OCI-LY3 (cell line): ENCODE results near the gene IL1RL2.

Experiments
- H2AFZ ChIP-seq: fragments of 200-600, 300-600 bp; shearing (Covaris generic); 2 replicates; pipeline ENCODE4 v1.6.0; 2014; ENCODE audit warnings: antibody characterized with exemption, low read depth, low read length
- H3K27ac ChIP-seq: fragments of 200-600, 300-600 bp; sonication (generic); 2 replicates; pipeline ENCODE4 v1.5.1; 2014; ENCODE audit warnings: mild to moderate bottlenecking, low read length, moderate library complexity, mixed read lengths
- H3K27me3 ChIP-seq: fragments of 200-600, 300-600 bp; sonication (generic); 2 replicates; pipeline ENCODE4 v1.6.1; 2014; ENCODE audit warnings: low read depth, low read length, mixed read lengths
- H3K36me3 ChIP-seq: fragments of 200-600, 300-600 bp; sonication (generic); replicated peaks from 2 replicates; pipeline ENCODE3; 2014; ENCODE audit warnings: low read depth, low read length, mixed read lengths
- H3K4me1 ChIP-seq: fragments of 300-600, 200-600 bp; sonication (generic); 2 replicates; pipeline ENCODE4 v1.6.1; 2014; ENCODE audit warnings: low read length, mixed read lengths
- H3K4me2 ChIP-seq: fragments of 200-600, 300-600 bp; sonication (generic); 2 replicates; pipeline ENCODE4 v1.6.1; 2014; ENCODE audit warnings: low read length, mixed read lengths
- H3K4me3 ChIP-seq: fragments of 300-600, 200-600 bp; sonication (generic); 2 replicates; pipeline ENCODE4 v1.5.1; 2014; ENCODE audit warnings: antibody characterized with exemption, mild to moderate bottlenecking, low read length, moderate library complexity
- H3K79me2 ChIP-seq: fragments of 300-600, 200-600 bp; shearing (Covaris generic); 2 replicates; pipeline ENCODE4 v1.6.1; 2014; ENCODE audit warnings: mild to moderate bottlenecking, low read length, mixed read lengths
- H3K9ac ChIP-seq: fragments of 300-600, 200-600 bp; shearing (Covaris generic); 2 replicates; pipeline ENCODE4 v1.6.0; 2014; ENCODE audit warnings: mild to moderate bottlenecking, low read length, moderate library complexity
- H3K9me3 ChIP-seq: fragments of 200-600, 300-600 bp; shearing (Covaris generic); 2 replicates; pipeline ENCODE4 v1.6.1; 2014; ENCODE audit warnings: low read length, mixed read lengths; ENCODE audit not compliant: insufficient read depth
- H4K20me1 ChIP-seq: fragments of 200-600, 300-600 bp; sonication (generic); 2 replicates; pipeline ENCODE4 v1.6.1; 2016; ENCODE audit warnings: low read length, mixed read lengths; ENCODE audit not compliant: insufficient read depth
- CTCF ChIP-seq: fragments of 200-600, 300-600 bp; sonication (generic); IDR thresholded peaks from 2 replicates; pipeline ENCODE4 v1.5.1; 2014; ENCODE audit warnings: antibody characterized with exemption, low read length, low read depth
- EZH2phosphoT487 ChIP-seq: fragments of 200-600 bp; shearing (Covaris generic); IDR thresholded peaks from 2 replicates; pipeline ENCODE4 v1.6.1; 2018; ENCODE audit warnings: antibody characterized with exemption, mixed run types, low read depth

The IL1RL2 gene

GRCh38 chr2:102190430-102191107, 3.7 kb downstream of the IL1RL2 start:
- H3K4me2 ChIP-seq = no peak overlapping the region
- no peaks in the 10 kb centered on the region for H3K9me3 ChIP-seq
- no peak overlapping the region for H2AFZ ChIP-seq
- no peaks in the 10 kb centered on the region for H3K79me2 ChIP-seq
- no peaks in the 10 kb centered on the region for H3K36me3 ChIP-seq
- H3K27me3 ChIP-seq = peaks cover 5% of the 10 kb centered on the region; the same call in 1 of the 2 replicates
- H3K9ac ChIP-seq = no peak overlapping the region
- H4K20me1 ChIP-seq = no peaks in the 10 kb centered on the region
- H3K4me3 ChIP-seq = no peak overlapping the region
- TF ChIP-seq EZH2phosphoT487 (no peak), CTCF (no peak)
- H3K4me1 ChIP-seq = no peaks in the 10 kb centered on the region
- no peak overlapping the region for H3K27ac ChIP-seq

GRCh38 chr2:102191501-102191900, 4.7 kb downstream of the IL1RL2 start:
- no peak overlapping the region for H3K4me3 ChIP-seq
- no peaks in the 10 kb centered on the region for H3K36me3 ChIP-seq
- H3K27ac ChIP-seq = no peak overlapping the region
- H3K9me3 ChIP-seq = no peaks in the 10 kb centered on the region
- peaks cover 5% of the 10 kb centered on the region; the same call in 1 of the 2 replicates for H3K27me3 ChIP-seq
- H3K9ac ChIP-seq = no peak overlapping the region
- no peaks in the 10 kb centered on the region for H3K79me2 ChIP-seq
- no peak for TF ChIP-seq EZH2phosphoT487
- TF ChIP-seq CTCF = no peak
- H3K4me1 ChIP-seq = no peaks in the 10 kb centered on the region
- no peak overlapping the region for H3K4me2 ChIP-seq
- H2AFZ ChIP-seq = no peak overlapping the region
- H4K20me1 ChIP-seq = no peaks in the 10 kb centered on the region

- no peaks in the 10 kb centered on the region for H3K36me3 ChIP-seq
- H3K4me1 ChIP-seq = no peaks in the 10 kb centered on the region
- H3K4me2 ChIP-seq = no peak overlapping the region
- no peak overlapping the region for H3K9ac ChIP-seq
- peaks cover 5% of the 10 kb centered on the region; the same call in 1 of the 2 replicates for H3K27me3 ChIP-seq
- H2AFZ ChIP-seq = no peak overlapping the region
- H4K20me1 ChIP-seq = no peaks in the 10 kb centered on the region
- no peak overlapping the region for H3K4me3 ChIP-seq
- H3K9me3 ChIP-seq = no peaks in the 10 kb centered on the region
- H3K79me2 ChIP-seq = no peaks in the 10 kb centered on the region
- H3K27ac ChIP-seq = no peak overlapping the region
- no peak for TF ChIP-seq CTCF
Observed at GRCh38 chr2:102193074-102193473, 6.3 kb downstream of the IL1RL2 start.

GRCh38 chr2:102194609-102195268, 7.9 kb downstream of the IL1RL2 start:
- no peaks in the 10 kb centered on the region for H4K20me1 ChIP-seq
- no peak overlapping the region for H3K4me2 ChIP-seq

More at GRCh38 chr2:102194609-102195268, 7.9 kb downstream of the IL1RL2 start:
- TF ChIP-seq CTCF (no peak), EZH2phosphoT487 (no peak)
- Histone ChIP-seq H3K9me3 (no peaks in the 10 kb centered on the region), H3K27me3 (peaks cover 10% of the 10 kb centered on the region; the same call in 1 of the 2 replicates), H3K9ac (no peak overlapping the region), H3K4me3 (no peak overlapping the region), H3K27ac (no peak overlapping the region), H3K79me2 (no peaks in the 10 kb centered on the region), H3K36me3 (no peaks in the 10 kb centered on the region), H3K4me1 (no peaks in the 10 kb centered on the region), H2AFZ (no peak overlapping the region)
